Tibial nerve (tissue), 3 donors: ENCODE measurements around the gene ARHGEF33.

ENCODE experiments used
- POLR2A ChIP-seq, 2 donors: fragments of 450-650 bp; IDR thresholded peaks; one replicate each; pipeline ENCODE4 v1.6.1; 2017; ENCODE audit warnings: antibody characterized with exemption in 2 of 2, mild to moderate bottlenecking in 2 of 2, moderate library complexity in 2 of 2
- TF ChIP-seq, protein P1 (sequence below), 5 experiments: fragments of 200-600 bp in 3 of 5; fragments of 450-650 bp in 2 of 5; sonication (generic) in 3 of 5; IDR thresholded peaks; one replicate each; pipeline ENCODE4 v1.5.1; 2016 to 2019; ENCODE audit warnings: antibody characterized with exemption in 5 of 5, mild to moderate bottlenecking in 3 of 5, moderate library complexity in 2 of 5

GRCh38 chr2:38937548-38937947 lies 47.9 kb downstream of the ARHGEF33 start:
- TF ChIP-seq, protein P1, sequence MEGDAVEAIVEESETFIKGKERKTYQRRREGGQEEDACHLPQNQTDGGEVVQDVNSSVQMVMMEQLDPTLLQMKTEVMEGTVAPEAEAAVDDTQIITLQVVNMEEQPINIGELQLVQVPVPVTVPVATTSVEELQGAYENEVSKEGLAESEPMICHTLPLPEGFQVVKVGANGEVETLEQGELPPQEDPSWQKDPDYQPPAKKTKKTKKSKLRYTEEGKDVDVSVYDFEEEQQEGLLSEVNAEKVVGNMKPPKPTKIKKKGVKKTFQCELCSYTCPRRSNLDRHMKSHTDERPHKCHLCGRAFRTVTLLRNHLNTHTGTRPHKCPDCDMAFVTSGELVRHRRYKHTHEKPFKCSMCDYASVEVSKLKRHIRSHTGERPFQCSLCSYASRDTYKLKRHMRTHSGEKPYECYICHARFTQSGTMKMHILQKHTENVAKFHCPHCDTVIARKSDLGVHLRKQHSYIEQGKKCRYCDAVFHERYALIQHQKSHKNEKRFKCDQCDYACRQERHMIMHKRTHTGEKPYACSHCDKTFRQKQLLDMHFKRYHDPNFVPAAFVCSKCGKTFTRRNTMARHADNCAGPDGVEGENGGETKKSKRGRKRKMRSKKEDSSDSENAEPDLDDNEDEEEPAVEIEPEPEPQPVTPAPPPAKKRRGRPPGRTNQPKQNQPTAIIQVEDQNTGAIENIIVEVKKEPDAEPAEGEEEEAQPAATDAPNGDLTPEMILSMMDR (IDR thresholded peaks at IDR 0.05), result no peak
- TF ChIP-seq POLR2A (IDR thresholded peaks at IDR 0.05), result no peak
